GM12872 (cell line): ENCODE measurements around the gene NELL1.

Source experiments
- TF ChIP-seq, protein P1 (sequence below): IDR thresholded peaks from 3 replicates; pipeline ENCODE4 v1.5.1; 2011; ENCODE audit warnings: low read depth, mild to moderate bottlenecking, low read length, moderate library complexity; ENCODE audit not compliant: insufficient read depth

NELL1 gene

DNA sequence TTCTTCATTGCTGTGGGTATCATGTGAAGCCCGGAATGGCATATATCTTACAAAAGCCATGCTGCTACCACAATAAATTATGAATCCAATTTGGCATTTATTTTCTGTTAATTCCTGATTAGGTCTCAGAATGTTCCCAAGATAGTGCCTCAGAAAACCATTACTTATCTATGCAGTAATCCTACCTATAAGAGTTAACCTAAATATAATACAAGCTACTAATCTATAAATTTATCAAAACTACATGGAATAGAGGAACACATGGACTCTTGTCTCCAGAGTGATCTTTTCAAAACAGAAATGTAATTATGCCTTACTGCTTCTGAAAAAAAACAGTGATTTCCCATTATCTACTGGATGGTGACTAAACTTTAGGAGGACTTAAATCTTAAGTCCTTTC is 835.7 kb downstream of the NELL1 start:
- TF ChIP-seq, protein P1, sequence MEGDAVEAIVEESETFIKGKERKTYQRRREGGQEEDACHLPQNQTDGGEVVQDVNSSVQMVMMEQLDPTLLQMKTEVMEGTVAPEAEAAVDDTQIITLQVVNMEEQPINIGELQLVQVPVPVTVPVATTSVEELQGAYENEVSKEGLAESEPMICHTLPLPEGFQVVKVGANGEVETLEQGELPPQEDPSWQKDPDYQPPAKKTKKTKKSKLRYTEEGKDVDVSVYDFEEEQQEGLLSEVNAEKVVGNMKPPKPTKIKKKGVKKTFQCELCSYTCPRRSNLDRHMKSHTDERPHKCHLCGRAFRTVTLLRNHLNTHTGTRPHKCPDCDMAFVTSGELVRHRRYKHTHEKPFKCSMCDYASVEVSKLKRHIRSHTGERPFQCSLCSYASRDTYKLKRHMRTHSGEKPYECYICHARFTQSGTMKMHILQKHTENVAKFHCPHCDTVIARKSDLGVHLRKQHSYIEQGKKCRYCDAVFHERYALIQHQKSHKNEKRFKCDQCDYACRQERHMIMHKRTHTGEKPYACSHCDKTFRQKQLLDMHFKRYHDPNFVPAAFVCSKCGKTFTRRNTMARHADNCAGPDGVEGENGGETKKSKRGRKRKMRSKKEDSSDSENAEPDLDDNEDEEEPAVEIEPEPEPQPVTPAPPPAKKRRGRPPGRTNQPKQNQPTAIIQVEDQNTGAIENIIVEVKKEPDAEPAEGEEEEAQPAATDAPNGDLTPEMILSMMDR, result no peak

DNA sequence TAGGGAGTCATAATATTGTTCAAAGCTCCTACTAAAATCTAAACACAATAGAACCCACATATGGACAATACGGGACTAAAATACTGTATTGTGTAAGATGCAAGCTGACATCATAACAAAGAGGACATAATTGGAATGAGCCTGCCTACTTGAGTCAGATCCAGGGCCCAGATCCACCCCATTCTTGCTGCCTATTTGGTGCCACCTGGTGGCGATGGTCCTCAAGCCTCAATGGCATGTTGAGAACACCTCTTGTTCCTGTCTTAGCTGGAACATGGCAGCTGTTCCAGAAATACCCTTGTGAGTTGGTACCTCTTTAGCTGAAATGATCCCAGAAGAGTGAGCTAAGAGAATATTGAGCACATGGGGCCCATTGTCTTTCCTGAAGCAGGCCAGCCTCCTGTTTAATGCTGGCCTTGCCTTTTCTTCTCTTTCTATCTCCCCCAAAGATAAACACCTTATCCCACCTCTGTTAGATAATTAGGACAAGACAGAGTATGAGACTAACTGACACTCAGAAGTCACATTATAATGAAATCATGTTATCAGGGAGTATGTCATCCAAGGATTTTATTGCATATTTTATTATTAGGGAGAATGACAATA is 842.6 kb downstream of the NELL1 start:
- TF ChIP-seq, protein P1, result peak; percentile 85

DNA sequence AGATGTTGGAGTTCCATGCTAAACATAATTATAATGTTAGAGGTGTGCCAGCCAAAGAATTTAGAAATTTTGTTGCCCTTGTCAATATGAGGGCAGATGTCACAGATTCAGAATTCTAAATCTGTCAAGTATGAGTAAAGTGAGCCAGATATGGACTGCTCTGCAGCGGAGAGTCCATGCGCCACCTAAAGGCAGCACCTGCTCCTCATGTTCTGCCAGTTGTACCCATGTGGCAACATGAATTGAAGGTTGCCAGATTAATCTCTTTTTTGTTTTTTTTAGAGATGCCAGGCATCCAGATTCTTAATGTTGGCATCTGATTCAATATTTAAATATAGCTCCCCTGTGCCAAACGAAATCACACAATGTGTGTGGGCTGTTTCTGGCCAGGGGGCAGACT is 844.9 kb downstream of the NELL1 start:
- TF ChIP-seq, protein P1, result peak; percentile 45; the same call in 2 of the 3 replicates

DNA sequence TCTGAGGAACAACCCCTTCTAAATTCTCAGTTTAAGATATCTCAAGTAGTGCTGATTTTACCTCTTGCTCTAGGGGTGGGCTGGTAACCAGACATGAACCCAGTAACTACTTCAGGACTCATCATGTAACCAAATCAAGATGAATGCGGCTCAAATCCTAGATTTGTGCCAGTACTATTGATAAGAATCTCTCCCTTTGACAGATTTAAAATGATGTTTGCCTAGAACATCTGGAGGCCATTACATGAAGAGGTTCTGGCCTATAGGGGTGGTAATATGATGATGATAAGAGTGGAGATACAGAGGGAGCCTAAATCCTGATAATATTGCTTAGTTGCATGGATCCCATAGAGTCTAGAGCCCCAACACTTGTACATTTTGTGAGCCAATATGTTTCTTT is 850.9 kb downstream of the NELL1 start:
- TF ChIP-seq, protein P1, result no peak

DNA sequence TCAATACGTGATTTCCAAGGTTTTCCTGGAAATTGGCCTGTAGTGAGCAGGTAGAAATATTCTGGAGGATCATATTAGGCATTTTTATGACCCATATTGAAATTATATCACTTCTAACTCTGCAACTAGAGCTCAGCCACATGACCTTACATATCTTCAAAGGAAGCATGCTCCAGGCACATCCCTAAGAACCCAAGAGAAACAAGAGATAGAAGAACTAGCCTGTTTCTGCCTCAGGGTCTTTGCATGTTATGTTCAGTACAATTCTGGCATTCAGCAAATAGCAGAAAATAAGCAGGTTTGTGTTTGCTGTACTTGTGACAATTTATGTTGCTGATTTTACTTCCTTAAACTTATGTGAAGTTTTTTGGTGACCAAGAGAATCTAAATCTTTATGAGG is 859.8 kb downstream of the NELL1 start:
- TF ChIP-seq, protein P1, result no peak

DNA sequence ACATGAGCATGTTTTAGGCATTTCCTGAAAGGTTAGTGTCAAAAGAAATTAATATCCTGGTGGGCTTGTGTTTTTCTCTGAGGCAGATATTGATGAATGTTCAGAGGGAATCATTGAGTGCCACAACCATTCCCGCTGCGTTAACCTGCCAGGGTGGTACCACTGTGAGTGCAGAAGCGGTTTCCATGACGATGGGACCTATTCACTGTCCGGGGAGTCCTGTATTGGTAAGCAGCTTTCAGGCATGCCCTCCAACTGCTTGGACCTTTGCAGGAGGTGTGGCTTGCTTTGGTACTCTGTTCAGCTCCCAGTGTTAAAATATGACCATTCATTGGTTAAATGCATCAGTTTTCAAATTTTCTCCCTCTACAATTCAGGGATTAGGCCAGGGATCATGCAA is 864.9 kb downstream of the NELL1 start:
- TF ChIP-seq, protein P1, result no peak

DNA sequence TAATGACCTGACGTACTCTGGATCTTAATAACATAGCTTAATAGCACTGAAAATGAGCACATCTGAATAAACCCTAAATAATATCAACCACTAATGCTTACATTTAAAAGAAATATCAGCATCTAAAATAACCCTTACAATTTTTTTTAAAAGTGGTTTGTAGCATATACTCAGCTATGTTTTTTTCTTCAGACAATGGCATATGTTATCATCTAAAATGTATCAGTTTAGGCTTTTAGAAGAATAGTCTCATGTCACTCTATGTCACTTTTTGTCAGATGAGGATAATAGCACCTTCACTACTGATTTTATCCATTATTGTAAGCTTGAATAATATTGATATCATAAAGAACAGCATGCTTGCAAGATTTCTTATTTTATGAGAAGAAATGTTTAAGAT is 868.6 kb downstream of the NELL1 start:
- TF ChIP-seq, protein P1, result no peak
